Lower leg skin (tissue), 4 donors: Measurements from ENCODE around the gene SOX6. TPM values are rescaled to one million over a fixed set of nuclear protein-coding genes. Genes with fewer than 3 reads are reported as not detected.

Source experiments
- DNase-seq, 2 donors: peaks; one replicate each; pipeline ENCODE4 v3.0.0-alpha.2; 2019; ENCODE audit warnings: low spot score in 2 of 2
- H3K4me3 ChIP-seq: fragments of 200-600 bp; sonication (generic); 2 replicates; pipeline ENCODE4 v1.5.1; 2017; ENCODE audit warnings: mild to moderate bottlenecking, low read depth; ENCODE audit not compliant: poor library complexity, severe bottlenecking
- POLR2A ChIP-seq, 2 donors: fragments of 450-650 bp; IDR thresholded peaks; one replicate each; pipeline ENCODE4 v1.6.1; 2016 to 2017; ENCODE audit warnings: antibody characterized with exemption in 2 of 2, mild to moderate bottlenecking in 1 of 2, moderate library complexity in 1 of 2
- WGBS, 2 donors: methylation state at CpG; one replicate each; pipeline ENCODE4 v1.1.5; 2018; 5-methylcytosine and 5-hydroxymethylcytosine counted together
- intact Hi-C: fragments of 100-400 bp; cut with DNase I; formaldehyde crosslinking; loops from one replicate; pipeline ENCODE4 v1.15.0; 2023; ENCODE audit warnings: low total_unique reads
- total RNA-seq, 4 donors: library from RNA; depleted of rRNA; stranded (reverse); fragments of >200 nt; gene quantifications; one replicate each; pipeline ENCODE4 v1.1.0, GENCODE V29; 2016
- TF ChIP-seq, protein P1 (sequence below), 3 donors: fragments of 450-650 bp; IDR thresholded peaks; one replicate each; pipeline ENCODE4 v1.5.1; 2016; ENCODE audit warnings: antibody characterized with exemption in 3 of 3, mild to moderate bottlenecking in 3 of 3, moderate library complexity in 2 of 3

Gene SOX6
- 10 to 100 TPM; 11.2 to 31.8 (median 11.6) TPM for total RNA-seq

DNA sequence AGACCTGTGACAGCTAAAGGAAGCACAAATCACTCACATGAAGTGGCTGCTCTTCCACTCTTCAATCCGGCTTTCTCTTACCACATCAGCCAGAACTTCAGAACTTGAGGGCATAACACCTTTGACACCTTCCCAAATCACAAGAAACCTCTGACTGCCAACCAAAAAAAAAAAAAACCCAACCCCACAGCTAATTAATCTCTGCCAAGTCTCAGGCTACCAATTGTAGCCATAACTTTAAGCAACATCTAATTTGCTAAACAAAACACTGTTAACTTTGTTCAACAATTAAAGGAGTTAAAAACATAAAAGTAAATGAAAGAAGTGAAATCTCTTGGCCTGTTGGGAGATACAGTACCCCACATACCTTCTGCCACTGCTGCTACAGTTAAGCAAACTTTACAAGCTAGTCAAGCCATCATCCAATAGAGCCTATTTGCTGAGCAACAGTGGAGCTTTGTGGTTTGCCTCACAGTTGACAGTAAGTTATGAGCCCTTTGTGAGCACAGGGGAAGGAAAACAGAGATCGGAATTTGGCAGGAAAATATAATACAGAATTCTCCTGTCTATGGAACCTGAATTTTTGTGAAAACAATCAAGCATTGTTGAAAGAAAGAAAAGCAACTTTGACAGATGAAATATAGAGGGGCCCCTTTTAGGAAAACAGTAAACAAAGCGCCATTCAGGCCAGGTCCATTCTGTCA lies at the start of gene SOX6:
Gene SOX6 (minus strand): TSS at position 490 of the 704 bp plus-strand sequence. CDS start 15,298 bp downstream, outside the sequence.
- 39 to 46% methylated on average over 3 of the region's 3 CpGs for whole genome bisulfite sequencing, 2 donors
- H3K4me3 ChIP-seq, result no peak within 1 kb of the TSS
- no peak for TF ChIP-seq POLR2A (IDR thresholded peaks at IDR 0.05)
- TF ChIP-seq, protein P1, sequence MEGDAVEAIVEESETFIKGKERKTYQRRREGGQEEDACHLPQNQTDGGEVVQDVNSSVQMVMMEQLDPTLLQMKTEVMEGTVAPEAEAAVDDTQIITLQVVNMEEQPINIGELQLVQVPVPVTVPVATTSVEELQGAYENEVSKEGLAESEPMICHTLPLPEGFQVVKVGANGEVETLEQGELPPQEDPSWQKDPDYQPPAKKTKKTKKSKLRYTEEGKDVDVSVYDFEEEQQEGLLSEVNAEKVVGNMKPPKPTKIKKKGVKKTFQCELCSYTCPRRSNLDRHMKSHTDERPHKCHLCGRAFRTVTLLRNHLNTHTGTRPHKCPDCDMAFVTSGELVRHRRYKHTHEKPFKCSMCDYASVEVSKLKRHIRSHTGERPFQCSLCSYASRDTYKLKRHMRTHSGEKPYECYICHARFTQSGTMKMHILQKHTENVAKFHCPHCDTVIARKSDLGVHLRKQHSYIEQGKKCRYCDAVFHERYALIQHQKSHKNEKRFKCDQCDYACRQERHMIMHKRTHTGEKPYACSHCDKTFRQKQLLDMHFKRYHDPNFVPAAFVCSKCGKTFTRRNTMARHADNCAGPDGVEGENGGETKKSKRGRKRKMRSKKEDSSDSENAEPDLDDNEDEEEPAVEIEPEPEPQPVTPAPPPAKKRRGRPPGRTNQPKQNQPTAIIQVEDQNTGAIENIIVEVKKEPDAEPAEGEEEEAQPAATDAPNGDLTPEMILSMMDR (IDR thresholded peaks at IDR 0.05), result no peak
- intact Hi-C loops, result no loop called here
- DNase-seq, result no peak

DNA sequence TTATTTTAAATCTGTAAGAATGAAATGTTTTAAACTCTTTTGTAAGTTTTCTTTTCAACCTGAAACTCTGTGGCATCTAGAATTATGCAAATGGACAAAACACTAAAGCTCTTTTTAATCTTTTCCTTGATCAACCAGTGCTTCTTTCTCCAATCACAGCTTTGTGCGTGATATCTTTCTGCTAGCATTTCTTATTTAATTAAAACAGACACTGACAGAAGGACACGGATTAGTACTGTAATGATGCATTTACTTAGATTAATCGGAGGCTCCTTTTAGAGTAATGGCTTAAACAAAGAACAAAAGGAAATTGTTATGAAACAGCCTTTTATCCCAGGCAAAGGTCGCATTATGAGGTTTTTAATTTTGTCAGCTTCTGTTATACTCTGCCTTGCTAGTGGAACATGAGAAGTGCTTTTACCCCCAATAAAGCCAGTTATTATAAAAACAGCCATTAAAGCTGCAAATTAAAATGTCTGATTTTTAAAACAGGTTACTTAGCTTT lies 48.5 kb upstream of the SOX6 start:
- TF ChIP-seq, protein P1 (IDR thresholded peaks at IDR 0.05), result no peak
- TF ChIP-seq POLR2A (IDR thresholded peaks at IDR 0.05), result no peak
- no peak for DNase-seq
- H3K4me3 ChIP-seq, result no peak overlapping the region
- intact Hi-C loops, result no loop called here
- 62 to 64% methylated on average over 4 of the region's 4 CpGs for WGBS, 2 donors

DNA sequence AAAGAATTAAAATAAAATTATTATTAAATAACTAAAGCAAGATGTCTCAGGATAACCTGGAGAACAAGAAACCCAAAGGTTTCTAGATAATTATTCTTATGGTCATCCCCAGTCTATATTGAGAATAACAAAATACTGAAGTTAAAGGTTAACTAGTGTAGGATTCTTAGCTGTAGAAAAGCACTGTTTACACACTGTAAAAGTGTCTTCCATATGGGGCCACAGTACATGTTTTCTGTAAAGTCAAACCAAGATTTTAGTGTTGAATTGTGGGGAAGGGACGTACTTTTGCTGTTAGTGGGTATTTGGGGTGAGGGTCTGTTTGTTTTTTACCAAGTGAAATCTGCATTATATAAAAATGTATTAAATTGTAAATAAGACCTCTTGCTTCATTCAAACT lies 47.5 kb upstream of the SOX6 start:
- intact Hi-C loops, result no loop called here
- DNase-seq, result no peak
- WGBS, 2 donors, result 82 to 87% methylated on average over 1 of the region's 1 CpG
- no peak for TF ChIP-seq POLR2A (IDR thresholded peaks at IDR 0.05)
- TF ChIP-seq, protein P1 (IDR thresholded peaks at IDR 0.05), result no peak
- H3K4me3 ChIP-seq, result no peak overlapping the region

DNA sequence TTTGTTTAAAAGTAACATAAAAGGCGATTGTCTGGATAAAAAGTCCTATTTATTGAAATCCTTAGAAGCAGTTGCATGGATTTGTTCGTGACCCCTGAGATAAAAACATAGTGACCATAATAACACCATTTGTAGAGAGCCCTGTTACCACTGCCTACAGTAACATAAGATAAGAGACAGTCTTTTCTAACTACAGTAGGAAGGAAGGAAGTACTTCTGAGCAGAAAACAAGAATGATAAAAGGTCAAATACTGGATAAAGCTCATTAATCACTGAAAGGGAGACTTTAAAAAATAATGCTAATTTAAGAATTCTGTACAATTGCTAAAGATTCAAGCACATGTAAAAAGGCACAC lies 47.1 kb upstream of the SOX6 start:
- intact Hi-C loops, result no loop called here
- no peak for TF ChIP-seq POLR2A (IDR thresholded peaks at IDR 0.05)
- TF ChIP-seq, protein P1 (IDR thresholded peaks at IDR 0.05), result no peak
- WGBS, 2 donors, result 74 to 81% methylated on average over 2 of the region's 2 CpGs
- no peak overlapping the region for H3K4me3 ChIP-seq
- no peak for DNase-seq

DNA sequence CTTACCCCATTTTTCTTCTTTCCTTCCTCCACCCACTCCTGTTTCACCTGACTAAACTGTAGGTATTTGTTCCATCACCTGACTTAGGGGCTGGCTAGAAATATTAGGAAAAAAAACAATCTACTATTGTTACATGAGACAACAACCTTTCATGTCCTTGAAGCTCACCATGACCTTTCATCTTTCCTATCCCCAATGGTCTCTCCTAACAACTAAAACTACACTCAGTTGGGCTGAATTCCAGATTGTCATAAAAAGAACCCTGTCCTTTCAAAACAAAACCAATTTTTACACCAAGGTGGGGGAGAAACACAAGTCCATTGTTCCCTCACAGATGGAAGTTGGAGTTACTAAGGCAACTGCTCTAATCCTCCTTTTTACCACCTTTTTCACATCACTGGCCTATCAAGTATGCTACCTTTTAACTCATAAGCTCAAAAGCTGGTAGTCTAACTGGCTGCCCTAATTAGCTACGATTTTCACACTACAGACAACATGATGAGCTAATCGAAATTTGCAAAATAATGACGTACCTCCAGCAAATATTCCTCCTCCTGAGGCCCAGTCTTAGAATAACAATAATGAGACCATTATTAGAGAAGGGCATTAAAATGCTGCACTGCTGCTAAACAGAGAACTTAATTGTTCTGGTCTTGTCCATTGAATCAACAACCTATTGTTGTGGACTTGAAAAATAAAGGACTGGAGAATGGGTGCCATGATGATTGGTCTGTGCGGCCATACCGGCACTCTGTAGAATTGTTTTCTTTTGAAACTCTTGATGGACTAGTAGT lies 46.5 kb upstream of the SOX6 start:
- WGBS, 2 donors, result 77 to 83% methylated on average over 5 of the region's 5 CpGs
- intact Hi-C loops, result no loop called here
- no peak for TF ChIP-seq POLR2A (IDR thresholded peaks at IDR 0.05)
- TF ChIP-seq, protein P1 (IDR thresholded peaks at IDR 0.05), result no peak
- no peak for DNase-seq
- no peak overlapping the region for H3K4me3 ChIP-seq
